ENCODE results near the gene SLC35F4.
A peak's percentile ranks its signal among the peaks of the same experiment; 100 is the strongest.

- TF ChIP-seq CTCF (conservative IDR thresholded peaks at IDR 0.05; ENCODE audit: low read depth, low read length): peak; percentile 31; the same call in 1 of the 2 replicates
- no peak for TF ChIP-seq EZH2 (IDR thresholded peaks at IDR 0.05; ENCODE audit: borderline replicate concordance, low read depth, low read length, poor library complexity, severe bottlenecking)
These were observed 33.9 kb downstream of the SLC35F4 start for GRCh38 chr14:57831981-57832380.
